GM19238 (cell line): Measurements from ENCODE around the gene ALPK3.

Experiments
- DNase-seq: peaks from one replicate; pipeline ENCODE4 v3.0.0; 2011; ENCODE audit warnings: low spot score; ENCODE audit not compliant: insufficient read length

ALPK3 gene

GRCh38 chr15:84816694-84817465 is at the start of gene ALPK3:
Gene ALPK3 (plus strand): TSS chr15:84817356. CDS start chr15:84817453, 97 bp downstream.
- no peak for DNase-seq

GRCh38 chr15:84772031-84772430 is 45.1 kb upstream of the ALPK3 start:
- no peak for DNase-seq

- no peak for DNase-seq
Observed at GRCh38 chr15:84772467-84772866, 44.7 kb upstream of the ALPK3 start.

GRCh38 chr15:84773716-84774115 is 43.4 kb upstream of the ALPK3 start:
- DNase-seq: no peak

GRCh38 chr15:84775867-84776449 is 41.2 kb upstream of the ALPK3 start:
- no peak for DNase-seq

GRCh38 chr15:84778194-84778593 is 39.0 kb upstream of the ALPK3 start:
- DNase-seq: no peak

- DNase-seq: no peak
Observed at GRCh38 chr15:84780492-84780891, 36.7 kb upstream of the ALPK3 start.

- no peak for DNase-seq
Observed at GRCh38 chr15:84781495-84781894, 35.7 kb upstream of the ALPK3 start.

GRCh38 chr15:84782346-84782745 is 34.8 kb upstream of the ALPK3 start:
- no peak for DNase-seq

- DNase-seq: no peak
Observed at GRCh38 chr15:84783493-84784251, 33.5 kb upstream of the ALPK3 start.

GRCh38 chr15:84784262-84784661 is 32.9 kb upstream of the ALPK3 start:
- no peak for DNase-seq

GRCh38 chr15:84785053-84785452 is 32.1 kb upstream of the ALPK3 start:
- no peak for DNase-seq

GRCh38 chr15:84788500-84788899 is 28.7 kb upstream of the ALPK3 start:
- DNase-seq: no peak

GRCh38 chr15:84789762-84790161 is 27.4 kb upstream of the ALPK3 start:
- no peak for DNase-seq

GRCh38 chr15:84790676-84791075 is 26.5 kb upstream of the ALPK3 start:
- no peak for DNase-seq

- no peak for DNase-seq
Observed at GRCh38 chr15:84791763-84792162, 25.4 kb upstream of the ALPK3 start.

- DNase-seq: no peak
Observed at GRCh38 chr15:84793431-84794161, 23.6 kb upstream of the ALPK3 start.

- no peak for DNase-seq
Observed at GRCh38 chr15:84794162-84794547, 23.0 kb upstream of the ALPK3 start.

GRCh38 chr15:84795186-84795585 is 22.0 kb upstream of the ALPK3 start:
- DNase-seq: no peak

- no peak for DNase-seq
Observed at GRCh38 chr15:84797212-84797611, 19.9 kb upstream of the ALPK3 start.

GRCh38 chr15:84797801-84798200 is 19.4 kb upstream of the ALPK3 start:
- DNase-seq: no peak
